HG02885 (cell line): ENCODE results near the gene TMEM170A.

Experiments
- ATAC-seq: cut with Tn5 transposase; IDR thresholded peaks from one replicate; pipeline ENCODE4 v1.9.1; 2021; ENCODE audit warnings: mild to moderate bottlenecking; ENCODE audit not compliant: unreplicated experiment, poor library complexity

The TMEM170A gene

DNA sequence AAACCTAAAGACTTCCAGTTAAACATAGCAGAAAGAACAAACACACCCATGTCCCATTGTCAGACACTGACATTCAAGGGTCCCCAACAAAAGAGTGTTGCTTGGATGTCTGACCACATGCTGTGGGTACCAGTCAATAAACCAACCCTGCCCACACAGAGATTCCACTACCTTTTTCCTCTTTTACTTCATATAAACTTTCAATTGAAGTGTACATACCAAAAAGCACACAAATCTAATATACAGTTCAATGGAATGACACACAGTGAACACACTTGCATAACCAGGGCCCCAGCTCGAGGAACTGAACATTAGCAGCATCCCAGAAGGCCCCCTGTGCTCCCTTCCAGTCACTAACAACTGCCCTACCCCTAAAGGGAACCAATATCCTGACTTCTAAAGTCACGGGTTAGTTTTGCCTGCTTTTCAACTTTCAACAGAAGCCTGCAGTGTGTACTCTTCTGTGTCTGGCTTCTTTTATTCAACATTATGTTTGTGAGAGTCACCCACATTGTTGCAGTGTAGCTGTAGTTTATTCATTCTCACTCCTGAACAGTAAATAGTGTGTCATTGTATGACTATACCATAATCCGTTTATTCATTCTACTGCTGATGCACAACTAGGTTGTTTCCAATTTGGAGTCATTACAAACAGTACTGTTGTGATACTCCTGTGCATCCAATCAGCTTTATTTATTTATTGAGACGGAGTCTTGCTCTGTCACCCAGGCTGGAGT is 49.2 kb downstream of the TMEM170A start:
- no peak for ATAC-seq

DNA sequence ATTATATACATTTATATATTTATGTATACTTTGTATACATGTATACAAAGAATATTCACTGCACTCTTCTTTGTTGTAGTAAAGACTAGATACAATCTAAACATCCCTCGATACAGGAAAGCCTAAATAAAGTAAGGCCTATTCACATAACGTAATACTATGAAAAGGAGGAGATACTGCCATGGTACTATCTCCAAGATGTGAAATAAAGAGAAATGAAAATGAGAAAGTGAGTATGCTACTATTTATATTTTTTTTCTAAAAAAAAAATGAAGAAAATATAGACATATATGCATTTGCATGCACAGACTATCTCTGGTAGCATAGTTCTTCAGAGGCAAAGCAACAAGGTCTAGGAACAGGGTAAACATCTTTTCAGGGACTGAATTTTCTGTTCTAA is 50.5 kb downstream of the TMEM170A start:
- peak; percentile 73 for ATAC-seq

DNA sequence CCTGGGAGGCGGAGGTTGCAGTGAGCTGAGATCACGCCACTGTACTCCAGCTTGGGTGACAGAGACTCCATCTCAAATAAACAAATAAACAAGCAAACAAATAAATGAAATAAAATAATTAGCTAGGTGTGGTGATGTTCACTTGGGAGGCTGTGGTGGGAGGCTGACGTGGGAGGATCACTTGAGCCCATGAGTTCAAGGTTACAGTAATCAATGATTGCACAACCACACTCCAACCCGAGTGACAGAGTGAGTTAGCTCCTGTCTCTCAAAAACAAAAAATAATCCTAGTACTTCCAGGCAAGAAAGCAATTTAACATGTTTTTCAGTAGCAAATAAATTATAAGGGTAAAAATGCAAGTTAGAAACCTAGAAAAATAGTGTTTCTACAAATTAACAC is 57.5 kb downstream of the TMEM170A start:
- ATAC-seq: no peak

DNA sequence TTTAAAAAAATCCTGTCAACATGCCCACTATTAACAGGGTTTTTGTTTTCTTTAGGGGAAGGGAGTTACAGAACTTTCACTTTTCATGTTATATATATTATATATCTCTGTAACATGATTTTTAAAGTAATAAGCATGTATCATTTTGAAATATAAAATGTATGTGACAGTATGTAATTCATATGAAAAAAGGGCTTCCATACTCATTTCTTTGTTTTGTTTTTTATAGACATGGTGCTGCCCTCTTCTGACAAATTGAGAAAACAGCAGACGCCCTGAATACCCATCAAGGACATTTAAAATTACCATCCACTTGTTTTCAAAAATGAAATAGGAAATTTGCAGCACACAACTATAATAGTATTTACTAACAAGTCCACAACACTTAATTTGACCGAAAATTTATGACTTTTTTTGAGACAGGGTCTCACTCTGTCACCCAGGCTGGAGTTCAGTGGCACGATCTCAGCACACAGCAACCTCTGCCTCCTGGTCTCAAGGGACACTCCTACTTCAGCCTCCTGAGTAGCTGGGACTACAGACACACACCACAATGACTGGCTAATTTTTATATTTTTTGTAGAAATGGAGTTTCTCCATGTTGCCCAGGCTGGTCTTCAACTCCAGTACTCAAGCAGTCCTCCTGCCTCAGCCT is 61.5 kb downstream of the TMEM170A start:
- peak; percentile 42 for ATAC-seq

DNA sequence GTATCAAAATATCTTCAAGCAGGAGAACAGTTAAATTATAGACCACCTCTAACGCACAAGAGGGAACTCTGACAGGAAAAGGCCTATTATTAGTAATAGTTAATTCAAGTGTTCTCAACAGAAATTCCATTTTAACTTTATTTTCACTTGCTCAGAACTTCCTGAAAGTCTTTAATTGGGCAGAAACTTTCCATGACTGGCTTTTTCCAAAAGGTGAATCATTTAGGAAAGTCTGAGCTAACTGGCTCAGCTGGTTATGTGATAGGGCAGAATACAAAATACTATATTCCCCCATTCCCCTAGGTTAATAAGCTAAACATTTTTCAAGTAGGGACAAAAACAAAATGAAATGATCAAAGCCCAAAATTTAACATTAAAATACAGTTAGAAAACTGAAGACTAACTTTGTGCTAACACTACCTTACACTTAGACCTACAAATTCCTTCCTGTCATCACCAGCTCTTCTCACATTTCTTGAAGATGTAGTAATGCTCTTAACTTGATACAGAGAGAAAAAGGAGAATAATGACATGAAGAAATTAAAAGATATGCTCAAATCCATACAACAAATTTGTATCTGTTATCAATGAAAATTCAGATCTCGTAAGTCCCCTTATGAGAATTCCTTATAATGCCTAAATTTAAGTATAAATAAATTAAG is 62.2 kb downstream of the TMEM170A start:
- ATAC-seq: no peak

DNA sequence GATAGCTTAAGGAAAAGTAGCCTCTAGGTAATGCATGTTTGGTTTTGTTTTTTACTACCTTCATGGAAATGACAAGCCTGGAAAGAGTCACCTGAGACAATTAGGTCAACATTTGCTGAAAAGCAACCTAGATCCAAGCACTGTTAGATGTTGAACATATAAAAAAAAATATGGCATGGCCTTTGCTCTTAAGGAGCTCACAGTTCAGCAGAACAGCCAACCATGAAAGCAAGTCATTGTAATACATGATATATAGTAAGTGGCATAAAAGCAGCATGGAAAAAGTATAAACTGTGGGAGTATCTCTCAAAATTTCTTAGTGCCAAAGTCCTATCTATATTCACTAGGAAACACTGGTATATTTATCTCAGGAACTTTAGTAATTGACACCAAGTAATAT is 62.8 kb downstream of the TMEM170A start:
- no peak for ATAC-seq

DNA sequence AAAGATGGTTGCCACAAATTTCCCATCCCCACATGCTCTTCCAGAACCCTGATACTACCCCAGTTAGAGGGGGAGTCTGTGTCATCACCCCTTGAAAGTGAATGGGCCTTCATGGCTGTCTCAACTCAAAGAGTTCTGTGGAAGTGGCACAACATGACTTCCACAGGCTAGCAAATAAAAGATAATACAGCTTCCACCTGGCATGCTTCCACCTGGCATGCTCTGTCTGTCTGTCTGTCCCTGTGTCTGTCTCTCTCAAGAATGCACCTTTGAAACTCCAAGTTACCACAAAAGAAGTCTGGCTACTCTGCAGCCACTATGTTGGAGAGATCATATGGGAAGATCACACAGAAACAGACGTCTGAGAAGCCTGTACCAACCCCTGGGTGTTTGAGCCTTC is 66.2 kb downstream of the TMEM170A start:
- ATAC-seq: no peak

DNA sequence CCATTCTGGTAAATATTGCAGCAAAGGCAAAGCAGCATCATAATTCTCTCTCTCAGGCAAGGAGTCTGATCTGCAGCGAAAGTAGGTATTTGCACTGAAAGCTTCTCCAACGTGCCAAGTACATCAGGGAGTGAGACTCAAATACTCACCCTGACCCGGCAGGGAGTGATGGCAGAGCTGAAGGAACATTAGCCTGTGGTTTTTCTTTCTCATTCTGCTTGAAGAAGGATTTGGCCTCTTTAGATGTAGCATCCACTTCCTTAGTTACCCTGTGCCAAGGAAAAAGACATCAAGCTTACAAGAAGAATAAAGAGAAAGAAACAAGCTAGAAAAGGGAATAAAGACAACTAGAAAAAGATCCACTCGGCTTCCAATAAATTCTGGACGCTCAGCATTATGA is 69.5 kb downstream of the TMEM170A start:
- no peak for ATAC-seq
